ENCODE measurements around the gene SSTR1. TPM values are rescaled to one million over a fixed set of nuclear protein-coding genes. Genes with fewer than 3 reads are reported as not detected.

SSTR1 gene
- total and polyA plus RNA-seq, 7 donors = 0.21 to 0.60 (median 0.39) TPM

DNA sequence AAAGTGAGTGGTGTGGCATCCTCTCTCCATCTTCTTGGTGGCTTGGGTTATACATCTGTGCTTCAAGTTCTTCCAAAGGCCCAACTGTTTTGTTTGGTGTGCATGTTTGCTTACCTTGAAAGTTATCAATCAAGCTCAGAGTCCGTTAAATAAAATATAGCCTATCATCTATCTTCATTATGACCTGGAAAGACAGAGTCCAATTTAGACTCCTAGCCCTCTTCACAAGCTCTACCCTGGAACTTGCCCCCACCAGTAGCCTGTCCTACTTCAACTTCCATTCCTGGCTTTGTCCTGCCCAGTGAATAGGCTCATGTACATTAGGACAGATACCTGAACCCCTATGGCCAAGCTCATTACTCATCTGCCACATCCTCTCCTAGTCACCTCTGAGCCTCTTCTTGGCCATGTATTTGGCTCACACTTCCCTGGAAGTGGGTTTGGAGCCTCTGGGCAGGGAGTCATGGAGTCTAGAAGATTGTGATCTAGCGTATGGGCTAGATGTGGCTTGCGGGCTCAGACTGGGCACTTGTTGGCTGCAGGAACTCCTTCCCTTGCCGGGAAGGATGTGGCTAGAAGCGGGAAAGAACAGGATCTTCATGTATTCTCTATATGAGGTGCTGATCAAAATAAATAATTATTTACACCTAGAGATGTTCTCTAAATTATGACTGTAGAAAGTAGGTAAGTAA lies 6.4 kb upstream of the SSTR1 start:
- peaks cover 0 to 4% (median 0%) of the 10 kb centered on the region in 3 donors for H3K27me3 ChIP-seq (ENCODE audit: insufficient read depth in 3 of 3, low read length in 2 of 3)
- DNase-seq = no peak
- H3K4me1 ChIP-seq = no peaks in the 10 kb centered on the region
- no peak overlapping the region for H3K27ac ChIP-seq
- ATAC-seq = no peak
- TF ChIP-seq, protein P1, sequence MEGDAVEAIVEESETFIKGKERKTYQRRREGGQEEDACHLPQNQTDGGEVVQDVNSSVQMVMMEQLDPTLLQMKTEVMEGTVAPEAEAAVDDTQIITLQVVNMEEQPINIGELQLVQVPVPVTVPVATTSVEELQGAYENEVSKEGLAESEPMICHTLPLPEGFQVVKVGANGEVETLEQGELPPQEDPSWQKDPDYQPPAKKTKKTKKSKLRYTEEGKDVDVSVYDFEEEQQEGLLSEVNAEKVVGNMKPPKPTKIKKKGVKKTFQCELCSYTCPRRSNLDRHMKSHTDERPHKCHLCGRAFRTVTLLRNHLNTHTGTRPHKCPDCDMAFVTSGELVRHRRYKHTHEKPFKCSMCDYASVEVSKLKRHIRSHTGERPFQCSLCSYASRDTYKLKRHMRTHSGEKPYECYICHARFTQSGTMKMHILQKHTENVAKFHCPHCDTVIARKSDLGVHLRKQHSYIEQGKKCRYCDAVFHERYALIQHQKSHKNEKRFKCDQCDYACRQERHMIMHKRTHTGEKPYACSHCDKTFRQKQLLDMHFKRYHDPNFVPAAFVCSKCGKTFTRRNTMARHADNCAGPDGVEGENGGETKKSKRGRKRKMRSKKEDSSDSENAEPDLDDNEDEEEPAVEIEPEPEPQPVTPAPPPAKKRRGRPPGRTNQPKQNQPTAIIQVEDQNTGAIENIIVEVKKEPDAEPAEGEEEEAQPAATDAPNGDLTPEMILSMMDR (IDR thresholded peaks at IDR 0.05) = no peak
- 91 to 99% (median 95%) methylated on average over 5 of the region's 5 CpGs for WGBS, 3 donors
- peaks cover 3% of the 10 kb centered on the region for H3K9me3 ChIP-seq
- no peaks in the 10 kb centered on the region for H3K36me3 ChIP-seq (ENCODE audit: insufficient read depth in 1 of 2, low read depth in 1 of 2)
- intact Hi-C loops (cut with DNase I) = no loop called here
- no peak overlapping the region for H3K4me3 ChIP-seq

DNA sequence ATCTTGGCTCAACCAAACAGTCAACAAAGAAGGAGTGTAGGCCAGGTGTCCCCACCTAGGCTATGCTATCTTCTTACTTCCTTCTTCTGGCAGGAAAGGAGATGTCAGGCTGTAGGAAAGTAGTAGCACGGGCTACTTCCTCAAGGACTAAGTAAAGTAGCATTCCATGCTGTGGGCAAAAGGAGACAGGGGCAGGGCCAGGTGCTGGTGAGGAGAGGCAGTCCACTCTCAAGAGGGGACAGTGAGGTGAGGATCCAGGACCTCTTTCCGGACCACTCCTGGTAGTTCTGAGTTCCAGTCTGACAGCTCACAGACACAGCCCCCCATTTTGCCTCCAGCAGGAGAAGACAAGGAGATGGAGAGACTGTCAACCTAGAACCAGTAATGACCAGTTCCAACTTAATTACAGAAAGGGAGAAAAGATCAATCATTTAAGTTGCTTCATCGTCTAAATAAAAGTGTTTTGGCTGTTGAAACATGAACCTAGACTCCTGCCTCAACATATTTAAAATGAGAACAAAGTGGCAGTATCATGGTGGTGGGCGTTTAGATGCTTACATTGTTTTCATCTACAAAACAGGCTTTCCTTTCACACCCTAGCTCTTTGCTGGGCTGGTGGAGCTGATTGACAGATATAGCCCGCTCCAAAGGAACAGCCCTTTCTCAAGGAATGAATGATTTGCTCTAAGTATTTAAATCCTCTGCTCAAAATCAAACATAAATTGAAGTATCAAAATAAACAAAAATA lies 5.1 kb upstream of the SSTR1 start:
- no peak for DNase-seq
- Histone ChIP-seq H3K36me3 (ENCODE audit: insufficient read depth in 1 of 2, low read depth in 1 of 2) (no peaks in the 10 kb centered on the region), H3K27me3 (ENCODE audit: insufficient read depth in 3 of 3, low read length in 2 of 3) (peaks cover 0 to 16% (median 0%) of the 10 kb centered on the region in 3 donors), H3K4me1 (no peaks in the 10 kb centered on the region), H3K27ac (no peak overlapping the region), H3K9me3 (peaks cover 3% of the 10 kb centered on the region), H3K4me3 (no peak overlapping the region)
- TF ChIP-seq, protein P1 (IDR thresholded peaks at IDR 0.05) = no peak
- 71 to 76% (median 76%) methylated on average over 5 of the region's 5 CpGs for WGBS, 3 donors
- no peak for ATAC-seq
- intact Hi-C loops (cut with DNase I) = no loop called here

DNA sequence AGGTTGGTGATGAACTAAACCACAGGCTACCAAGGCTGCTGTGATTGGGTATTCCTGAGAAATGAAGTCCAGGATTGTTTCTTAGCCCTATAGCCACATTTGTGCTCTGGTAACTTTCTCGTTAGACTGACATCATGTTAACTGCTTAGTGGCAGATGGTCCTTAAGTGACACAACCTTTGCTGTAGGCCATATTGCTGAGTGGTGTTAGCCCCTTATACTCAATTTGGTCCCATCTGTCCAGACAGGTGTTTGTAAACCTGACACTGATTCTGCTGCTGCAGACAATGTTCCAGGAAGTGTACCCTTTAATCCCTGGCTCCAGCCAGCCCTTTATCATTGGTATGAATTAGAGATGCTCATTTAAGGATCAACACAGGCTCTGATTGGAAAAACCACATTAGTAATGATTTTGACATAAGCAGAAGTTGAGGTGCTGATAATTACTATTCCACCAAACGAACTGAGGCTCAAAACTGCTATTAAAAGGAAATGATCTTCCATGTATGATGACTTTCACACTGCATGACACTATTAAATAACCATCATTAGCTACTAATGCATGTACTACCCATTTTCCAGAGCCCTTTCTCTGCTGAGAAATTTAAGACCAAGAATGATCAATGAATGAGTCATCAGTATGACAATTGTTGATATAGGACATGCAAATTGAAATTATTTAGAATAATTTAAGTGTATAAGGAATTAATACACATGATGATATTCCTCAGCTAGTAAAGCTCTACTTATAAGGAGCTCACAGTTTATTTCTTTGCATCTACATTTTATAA lies 3.6 kb upstream of the SSTR1 start:
- TF ChIP-seq, protein P1 (IDR thresholded peaks at IDR 0.05) = no peak
- intact Hi-C loops (cut with DNase I) = no loop called here

DNA sequence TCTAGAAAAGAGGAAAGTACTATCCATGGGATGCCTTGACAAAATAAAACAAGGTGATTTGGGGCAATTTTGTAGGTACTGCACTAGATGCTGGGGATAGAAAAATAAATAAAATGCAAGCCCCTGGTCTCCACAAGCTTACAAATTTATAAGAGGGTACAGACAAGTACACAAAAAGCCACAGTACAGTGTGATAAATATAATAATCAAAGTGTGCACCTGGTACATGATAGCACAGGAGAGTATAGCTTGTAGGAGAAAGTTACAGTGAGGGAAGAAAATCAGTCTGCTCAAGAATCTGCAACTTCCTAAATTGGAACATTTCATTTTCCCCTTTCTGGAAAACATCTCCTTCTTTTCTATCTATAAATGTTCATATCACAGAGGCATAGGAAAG lies 3.0 kb upstream of the SSTR1 start:
- ATAC-seq = no peak

More for the DNA sequence above, 3.6 kb upstream of the SSTR1 start:
- Histone ChIP-seq H3K27ac (no peak overlapping the region), H3K9me3 (peaks cover 3% of the 10 kb centered on the region), H3K4me1 (no peaks in the 10 kb centered on the region), H3K27me3 (ENCODE audit: insufficient read depth in 3 of 3, low read length in 2 of 3) (peaks cover 0 to 30% (median 3%) of the 10 kb centered on the region in 3 donors), H3K36me3 (ENCODE audit: insufficient read depth in 1 of 2, low read depth in 1 of 2) (no peaks in the 10 kb centered on the region), H3K4me3 (no peak overlapping the region)
- DNase-seq (no peak), ATAC-seq (no peak)
- 45 to 57% (median 54%) methylated on average over 2 of the region's 2 CpGs for WGBS, 3 donors

More for the DNA sequence above, 3.0 kb upstream of the SSTR1 start:
- DNase-seq = no peak
- H3K27me3 ChIP-seq (ENCODE audit: insufficient read depth in 3 of 3, low read length in 2 of 3) = peaks cover 0 to 36% (median 6%) of the 10 kb centered on the region in 3 donors
- no peak overlapping the region for H3K27ac ChIP-seq
- H3K4me1 ChIP-seq = no peaks in the 10 kb centered on the region
- peaks cover 3% of the 10 kb centered on the region for H3K9me3 ChIP-seq
- no peaks in the 10 kb centered on the region for H3K36me3 ChIP-seq (ENCODE audit: insufficient read depth in 1 of 2, low read depth in 1 of 2)
- TF ChIP-seq, protein P1 (IDR thresholded peaks at IDR 0.05) = no peak
- intact Hi-C loops (cut with DNase I) = no loop called here
- H3K4me3 ChIP-seq = no peak overlapping the region
